ENCODE data around the gene PSMD6. TPM values are rescaled to one million over a fixed set of nuclear protein-coding genes. Genes with fewer than 3 reads are reported as not detected.

The PSMD6 gene
- polyA plus RNA-seq, 1 donor from 2014 or later, result 150 TPM

- Histone ChIP-seq H3F3A (ENCODE audit: insufficient read depth, low read length, poor library complexity, severe bottlenecking) (no peaks in the 10 kb centered on the region), H2AFZ (ENCODE audit: low read depth, low read length) (no peak overlapping the region), H3K27ac (ENCODE audit: low read length) (no peak overlapping the region), H3K9me3 (ENCODE audit: low read length) (no peaks in the 10 kb centered on the region), H3K36me3 (ENCODE audit: insufficient read depth, low read length) (no peaks in the 10 kb centered on the region), H3K4me2 (ENCODE audit: low read length) (no peak overlapping the region), H3K27me3 (ENCODE audit: insufficient read depth, low read depth, low read length) (no peaks in the 10 kb centered on the region), H3K9me2 (ENCODE audit: insufficient read depth, low read length) (no peaks in the 10 kb centered on the region), H3K79me2 (replicated peaks; ENCODE audit: insufficient read depth, low read length) (no peaks in the 10 kb centered on the region), H4K20me1 (ENCODE audit: insufficient read depth) (no peaks in the 10 kb centered on the region), H3K4me3 (ENCODE audit: low read length) (no peak overlapping the region), H3K9ac (ENCODE audit: low read length) (no peak overlapping the region)
- TF ChIP-seq TAF1 (IDR thresholded peaks at IDR 0.05; ENCODE audit: low read depth) (no peak), RAD21 (conservative IDR thresholded peaks at IDR 0.05) (no peak), REST (IDR thresholded peaks at IDR 0.05; ENCODE audit: borderline replicate concordance) (no peak), CTCF (IDR thresholded peaks at IDR 0.05; ENCODE audit: poor library complexity, severe bottlenecking) (no peak), SMC3 (conservative IDR thresholded peaks at IDR 0.05; ENCODE audit: poor library complexity) (no peak), EP300 (conservative IDR thresholded peaks at IDR 0.05; ENCODE audit: poor library complexity, severe bottlenecking) (no peak), MXI1 (conservative IDR thresholded peaks at IDR 0.05; ENCODE audit: poor library complexity, severe bottlenecking) (no peak), POLR2AphosphoS5 (IDR thresholded peaks at IDR 0.05) (no peak), EZH2 (IDR thresholded peaks at IDR 0.05; ENCODE audit: borderline replicate concordance, insufficient read depth, low read length, poor library complexity, severe bottlenecking) (no peak)
Measured at GRCh38 chr3:63990733-63991132, 32.6 kb downstream of the PSMD6 start.

GRCh38 chr3:63990204-63990603 lies 33.1 kb downstream of the PSMD6 start:
- no peak overlapping the region for H3K4me2 ChIP-seq (ENCODE audit: low read length)
- H4K20me1 ChIP-seq (ENCODE audit: insufficient read depth), result no peaks in the 10 kb centered on the region
- no peak for TF ChIP-seq TAF1 (IDR thresholded peaks at IDR 0.05; ENCODE audit: low read depth)
- TF ChIP-seq MXI1 (conservative IDR thresholded peaks at IDR 0.05; ENCODE audit: poor library complexity, severe bottlenecking), result no peak
- TF ChIP-seq SMC3 (conservative IDR thresholded peaks at IDR 0.05; ENCODE audit: poor library complexity), result no peak
- no peak for TF ChIP-seq EZH2 (IDR thresholded peaks at IDR 0.05; ENCODE audit: borderline replicate concordance, insufficient read depth, low read length, poor library complexity, severe bottlenecking)
- no peak for TF ChIP-seq EP300 (conservative IDR thresholded peaks at IDR 0.05; ENCODE audit: poor library complexity, severe bottlenecking)
- no peak for TF ChIP-seq POLR2AphosphoS5 (IDR thresholded peaks at IDR 0.05)
- TF ChIP-seq REST (IDR thresholded peaks at IDR 0.05; ENCODE audit: borderline replicate concordance), result no peak
- no peak for TF ChIP-seq RAD21 (conservative IDR thresholded peaks at IDR 0.05)
- TF ChIP-seq CTCF (IDR thresholded peaks at IDR 0.05; ENCODE audit: poor library complexity, severe bottlenecking), result no peak
- no peaks in the 10 kb centered on the region for H3K36me3 ChIP-seq (ENCODE audit: insufficient read depth, low read length)
- no peak overlapping the region for H3K9ac ChIP-seq (ENCODE audit: low read length)
- H3K27me3 ChIP-seq (ENCODE audit: insufficient read depth, low read depth, low read length), result no peaks in the 10 kb centered on the region
- no peaks in the 10 kb centered on the region for H3K79me2 ChIP-seq (replicated peaks; ENCODE audit: insufficient read depth, low read length)
- H3K27ac ChIP-seq (ENCODE audit: low read length), result no peak overlapping the region
- no peak overlapping the region for H3K4me3 ChIP-seq (ENCODE audit: low read length)
- H3K9me2 ChIP-seq (ENCODE audit: insufficient read depth, low read length), result no peaks in the 10 kb centered on the region
- no peaks in the 10 kb centered on the region for H3F3A ChIP-seq (ENCODE audit: insufficient read depth, low read length, poor library complexity, severe bottlenecking)
- no peaks in the 10 kb centered on the region for H3K9me3 ChIP-seq (ENCODE audit: low read length)
- no peak overlapping the region for H2AFZ ChIP-seq (ENCODE audit: low read depth, low read length)

Measured in neural cell (in vitro differentiated cells).